Measurements from ENCODE around the gene VKORC1L1. TPM values are rescaled to one million over a fixed set of nuclear protein-coding genes. Genes with fewer than 3 reads are reported as not detected.

The VKORC1L1 gene
- total and polyA plus RNA-seq, 9 of the 15 experiments (the other 6 are each of a cell fraction or from before 2014, with no cell fraction given), result 6.8 to 36.5 (median 19.3) TPM

- TF ChIP-seq ETS2 (tag; IDR thresholded peaks at IDR 0.05; ENCODE audit: borderline replicate concordance, poor library complexity, severe bottlenecking) (no peak), POLR2A (conservative IDR thresholded peaks at IDR 0.05) (peak; percentile 70), BDP1 (IDR thresholded peaks at IDR 0.05; ENCODE audit: insufficient read depth, insufficient read length) (no peak), KAT8 (IDR thresholded peaks at IDR 0.05; ENCODE audit: low read depth) (no peak), CTBP1 (IDR thresholded peaks at IDR 0.05; ENCODE audit: borderline replicate concordance) (0 out of 2 replicates have a peak, but pooled peaks have one; percentile 24), VEZF1 (CRISPR knock-in tag; IDR thresholded peaks at IDR 0.05) (0 out of 2 replicates have a peak, but pooled peaks have one; percentile 12), SIN3B (IDR thresholded peaks at IDR 0.05; ENCODE audit: low read depth) (no peak), PCBP2 (IDR thresholded peaks at IDR 0.05; ENCODE audit: low read depth, low read length, poor library complexity, severe bottlenecking) (no peak), ZNF609 (CRISPR knock-in tag; IDR thresholded peaks at IDR 0.05; ENCODE audit: borderline replicate concordance) (no peak), ZNF79 (CRISPR knock-in tag; IDR thresholded peaks at IDR 0.05; ENCODE audit: low read depth) (no peak), RBM17 (IDR thresholded peaks at IDR 0.05; ENCODE audit: borderline replicate concordance, low read depth, low read length) (no peak), ZNF318 (IDR thresholded peaks at IDR 0.05; ENCODE audit: borderline replicate concordance in 1 of 2, low read depth in 1 of 2) (0 out of 4 replicates have a peak, but pooled peaks of 1 of the 2 experiments have one; percentile 42)
Observed at GRCh38 chr7:65980478-65981250, 107.8 kb downstream of the VKORC1L1 start (continued).
